ENCODE measurements around the gene TMEM87B.

- TF ChIP-seq CTCF (conservative IDR thresholded peaks at IDR 0.05 in 1 of 2, IDR thresholded peaks at IDR 0.05 in 1 of 2; ENCODE audit: low read depth in 1 of 2, low read length in 2 of 2) (no peak), EZH2 (IDR thresholded peaks at IDR 0.05; ENCODE audit: low read length, missing control alignments) (no peak)
Observed at GRCh38 chr2:112085916-112086669, 31.0 kb downstream of the TMEM87B start.

Data from fibroblast of lung (primary cell).